Measurements from ENCODE around the gene EXOC3L1. TPM values are rescaled to one million over a fixed set of nuclear protein-coding genes. Genes with fewer than 3 reads are reported as not detected.
A peak's percentile ranks its signal among the peaks of the same experiment; 100 is the strongest.

The EXOC3L1 gene
- total and polyA plus RNA-seq, 2 of the 13 experiments (the other 11 are each of a cell fraction or from before 2014, with no cell fraction given): 0.12 TPM; not detected in 1

- TF ChIP-seq CAMTA2 (CRISPR knock-in tag; IDR thresholded peaks at IDR 0.05; ENCODE audit: borderline replicate concordance) (no peak), IRF1 (CRISPR knock-in tag; IDR thresholded peaks at IDR 0.05; ENCODE audit: low read depth) (0 out of 2 replicates have a peak, but pooled peaks have one; percentile 11), FOXC1 (CRISPR knock-in tag; IDR thresholded peaks at IDR 0.05; ENCODE audit: borderline replicate concordance) (peak; percentile 40; the same call in 1 of the 2 replicates), ADNP (CRISPR knock-in tag; IDR thresholded peaks at IDR 0.05) (0 out of 2 replicates have a peak, but pooled peaks have one; percentile 60), NFIC (IDR thresholded peaks at IDR 0.05; ENCODE audit: low read length) (no peak), FOXP1 (IDR thresholded peaks at IDR 0.05) (no peak), FOXP1 (CRISPR knock-in tag; IDR thresholded peaks at IDR 0.05) (no peak), ZBTB49 (CRISPR knock-in tag; IDR thresholded peaks at IDR 0.05; ENCODE audit: borderline replicate concordance) (no peak), MLLT10 (CRISPR knock-in tag; IDR thresholded peaks at IDR 0.05) (no peak), NR2F2 (IDR thresholded peaks at IDR 0.05; ENCODE audit: borderline replicate concordance, low read depth) (no peak), SOX13 (IDR thresholded peaks at IDR 0.05) (no peak), SOX13 (CRISPR knock-in tag; conservative IDR thresholded peaks at IDR 0.05 in 1 of 2, IDR thresholded peaks at IDR 0.05 in 1 of 2) (peak in 1 of 2 experiments; percentile 30; a peak in 1 of 4 replicates), FOSL2 (CRISPR knock-in tag; IDR thresholded peaks at IDR 0.05) (no peak; the same call in 1 of the 2 replicates), FOXM1 (CRISPR knock-in tag; IDR thresholded peaks at IDR 0.05) (no peak), FOXP4 (CRISPR knock-in tag; IDR thresholded peaks at IDR 0.05) (no peak; the same call in 1 of the 2 replicates), ZBED4 (CRISPR knock-in tag; IDR thresholded peaks at IDR 0.05; ENCODE audit: borderline replicate concordance) (peak; percentile 47; the same call in 1 of the 2 replicates), GPBP1L1 (CRISPR knock-in tag; IDR thresholded peaks at IDR 0.05) (no peak), ZNF264 (CRISPR knock-in tag; IDR thresholded peaks at IDR 0.05) (no peak)
Measured at GRCh38 chr16:67155295-67156142, 34.4 kb downstream of the EXOC3L1 start (continued).

All from HepG2 (cell line).